Activated CD4-positive, alpha-beta T cell treated with anti-CD3 and anti-CD28 coated beads for 4 hours (primary cell): ENCODE data around the gene RNASEH2A.
A peak's percentile ranks its signal among the peaks of the same experiment; 100 is the strongest.

Source experiments
- DNase-seq, 2 donors: peaks; one replicate each; pipeline ENCODE4 v3.0.0-alpha.2; 2020

RNASEH2A gene

DNA sequence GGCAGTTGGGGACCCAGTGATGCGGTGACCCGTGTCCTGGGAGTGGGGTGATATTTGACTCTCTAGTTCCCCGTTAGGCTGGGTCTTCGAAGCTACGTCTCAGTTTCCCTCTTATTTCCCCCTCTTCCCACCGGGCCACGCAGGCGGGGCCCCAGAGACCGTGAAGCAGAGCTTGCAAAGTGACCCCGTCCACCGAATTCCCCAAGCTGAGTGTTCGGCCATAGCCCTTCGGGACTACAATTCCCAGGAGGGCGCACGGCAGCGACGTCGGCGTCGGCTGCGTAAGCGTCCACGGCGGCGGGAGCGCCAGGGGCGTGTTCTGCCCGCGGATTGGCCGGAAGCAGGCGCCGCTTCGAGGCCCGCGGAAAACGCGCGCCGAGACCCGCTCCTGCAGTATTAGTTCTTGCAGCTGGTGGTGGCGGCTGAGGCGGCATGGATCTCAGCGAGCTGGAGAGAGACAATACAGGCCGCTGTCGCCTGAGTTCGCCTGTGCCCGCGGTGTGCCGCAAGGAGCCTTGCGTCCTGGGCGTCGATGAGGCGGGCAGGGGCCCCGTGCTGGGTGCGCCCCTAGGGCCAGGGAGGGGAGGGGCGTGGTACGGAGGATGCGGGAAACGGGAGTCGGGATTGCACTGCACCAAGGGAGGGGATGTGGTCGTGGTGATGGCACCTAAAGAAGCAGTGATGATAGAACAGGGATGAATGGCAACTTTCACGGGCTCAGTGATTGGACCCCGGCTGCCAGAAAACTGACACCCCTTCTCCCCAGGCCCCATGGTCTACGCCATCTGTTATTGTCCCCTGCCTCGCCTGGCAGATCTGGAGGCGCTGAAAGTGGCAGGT lies at the start of gene RNASEH2A:
Gene RNASEH2A (plus strand): TSS at position 343 of the 840 bp plus-strand sequence. CDS start 90 bp downstream, at position 433.
- peak; percentile 81 to 85 for DNase-seq

DNA sequence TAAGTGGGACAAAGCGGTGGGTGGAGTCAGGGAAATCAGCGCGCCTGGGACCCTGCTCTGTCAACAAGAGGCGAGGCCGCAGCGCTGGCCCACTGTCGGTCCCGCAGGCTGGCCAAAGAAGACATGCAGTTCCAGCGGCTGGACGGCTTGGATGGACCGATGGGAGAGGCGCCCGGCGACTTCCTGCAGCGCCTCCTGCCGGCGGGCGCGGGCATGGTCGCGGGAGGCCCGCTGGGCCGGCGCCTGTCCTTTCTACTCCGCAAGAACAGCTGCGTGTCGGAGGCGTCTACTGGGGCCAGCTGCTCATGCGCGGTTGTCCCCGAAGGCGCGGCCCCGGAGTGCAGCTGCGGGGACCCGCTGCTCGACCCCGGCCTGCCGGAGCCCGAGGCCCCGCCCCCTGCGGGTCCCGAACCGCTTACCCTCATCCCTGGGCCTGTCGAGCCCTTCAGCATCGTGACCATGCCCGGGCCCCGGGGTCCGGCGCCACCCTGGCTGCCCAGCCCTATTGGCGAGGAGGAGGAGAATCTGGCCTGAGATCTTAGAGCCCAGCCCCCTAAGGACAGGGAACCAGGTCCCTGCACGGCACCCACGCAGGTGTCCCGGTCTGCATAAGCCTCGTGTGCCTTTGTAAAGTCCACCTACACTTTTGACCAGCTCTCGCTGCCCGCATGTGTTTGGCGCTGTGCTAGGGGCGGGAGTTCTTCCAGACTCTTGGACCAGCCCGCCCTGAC lies 48.7 kb upstream of the RNASEH2A start:
- DNase-seq: peak; percentile 51 to 52

DNA sequence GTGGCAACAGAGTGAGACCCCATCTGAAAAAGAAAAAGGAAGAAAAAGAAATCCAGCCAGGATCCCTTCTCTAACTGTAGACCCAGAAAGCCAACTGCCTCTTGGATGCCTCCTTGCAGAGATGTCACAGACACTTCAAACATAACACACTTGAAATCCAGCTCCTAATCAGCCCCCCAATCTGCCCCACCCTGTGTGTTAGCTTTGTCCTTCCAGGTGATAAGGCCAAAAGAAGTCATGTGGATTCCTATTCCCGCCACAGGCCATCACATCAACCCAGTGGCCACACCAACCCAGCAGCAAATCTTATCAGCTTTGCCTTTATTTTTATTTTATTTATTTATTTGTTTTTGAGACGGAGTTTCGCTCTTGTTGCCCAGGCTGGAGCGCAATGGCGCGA lies 46.7 kb upstream of the RNASEH2A start:
- no peak for DNase-seq

DNA sequence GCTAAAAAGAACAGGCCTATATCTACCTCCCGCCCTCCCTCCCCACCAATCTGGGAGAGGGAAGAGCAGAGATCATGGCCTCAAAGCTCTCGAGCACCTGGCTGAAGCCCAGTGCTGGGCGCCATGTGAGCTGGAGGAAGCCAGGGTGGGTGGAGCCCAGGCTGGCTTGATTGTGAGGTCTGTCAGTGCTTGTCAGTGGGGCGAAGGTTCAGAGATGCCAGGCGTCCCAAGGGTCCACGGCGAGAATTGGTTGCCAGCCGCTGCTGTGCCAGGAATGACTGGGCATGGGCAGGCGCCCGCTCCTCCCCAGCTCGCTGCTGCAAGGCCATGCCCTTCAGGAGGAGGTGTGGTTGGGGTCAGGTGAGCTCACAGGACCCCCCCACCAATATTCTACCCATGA lies 43.3 kb upstream of the RNASEH2A start:
- DNase-seq: no peak

DNA sequence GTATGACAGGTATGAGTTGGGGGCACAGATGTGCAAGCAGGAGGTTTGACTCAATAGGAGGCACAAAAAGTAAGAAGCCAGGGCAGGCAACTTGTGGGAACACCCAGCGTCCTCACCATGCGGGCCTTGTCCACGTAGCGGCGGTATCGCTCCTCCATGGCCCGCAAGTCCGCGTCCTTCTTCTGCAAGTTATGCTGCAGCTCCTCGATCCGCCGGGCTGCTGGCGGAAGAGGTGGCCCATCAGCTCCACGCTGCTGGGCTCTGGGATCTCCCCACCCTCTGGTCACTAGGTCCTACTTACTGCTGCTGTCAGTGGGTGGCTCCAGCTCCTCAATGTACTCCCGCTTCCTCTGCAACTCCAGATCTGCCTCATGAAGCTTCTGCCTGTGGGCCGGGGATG lies 41.7 kb upstream of the RNASEH2A start:
- DNase-seq: no peak

DNA sequence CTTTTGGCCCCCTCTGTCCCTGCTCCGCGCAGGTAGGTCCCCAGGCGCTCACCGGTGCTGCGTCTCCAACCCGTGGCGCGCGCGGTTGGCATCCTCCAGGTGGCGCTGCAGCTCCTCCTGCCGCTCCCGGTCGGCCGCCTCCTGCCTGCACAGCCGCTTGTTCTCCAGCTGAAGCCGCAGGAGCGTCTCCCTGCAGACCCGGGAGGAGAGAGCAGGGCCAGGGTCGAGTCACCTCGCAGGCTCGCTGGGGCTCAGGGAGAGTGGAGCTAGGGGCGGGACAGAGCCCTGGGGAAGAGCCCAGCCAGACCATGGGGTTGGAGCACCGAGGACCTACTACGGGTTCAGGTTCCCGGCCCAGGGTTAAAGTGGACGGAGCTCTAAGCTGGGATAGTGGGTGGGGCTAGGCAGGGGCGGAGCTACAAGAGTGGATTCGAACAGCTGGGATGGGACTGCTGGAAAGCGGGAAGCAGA lies 40.3 kb upstream of the RNASEH2A start:
- DNase-seq: peak in 1 of 2 donors; percentile 86

DNA sequence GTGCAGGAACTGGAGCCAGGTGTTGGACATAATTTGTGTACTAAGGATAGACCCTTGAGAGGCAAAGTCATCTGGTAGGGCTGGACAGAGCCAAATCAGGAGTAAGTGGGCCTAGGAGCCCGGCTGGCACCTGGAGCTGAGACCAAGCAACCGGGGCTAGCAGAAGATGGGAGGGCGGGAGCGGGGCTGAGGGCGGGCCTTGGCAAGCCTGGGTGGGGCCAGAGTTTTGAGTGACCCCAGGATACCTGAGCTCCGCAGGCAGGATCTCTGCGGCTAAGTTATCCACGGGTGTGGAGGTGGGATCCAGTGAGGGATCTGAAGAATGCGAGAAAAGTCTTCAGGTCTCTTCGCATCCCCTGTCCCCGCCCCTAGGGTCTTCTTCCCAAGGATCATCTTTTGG lies 39.2 kb upstream of the RNASEH2A start:
- no peak for DNase-seq

DNA sequence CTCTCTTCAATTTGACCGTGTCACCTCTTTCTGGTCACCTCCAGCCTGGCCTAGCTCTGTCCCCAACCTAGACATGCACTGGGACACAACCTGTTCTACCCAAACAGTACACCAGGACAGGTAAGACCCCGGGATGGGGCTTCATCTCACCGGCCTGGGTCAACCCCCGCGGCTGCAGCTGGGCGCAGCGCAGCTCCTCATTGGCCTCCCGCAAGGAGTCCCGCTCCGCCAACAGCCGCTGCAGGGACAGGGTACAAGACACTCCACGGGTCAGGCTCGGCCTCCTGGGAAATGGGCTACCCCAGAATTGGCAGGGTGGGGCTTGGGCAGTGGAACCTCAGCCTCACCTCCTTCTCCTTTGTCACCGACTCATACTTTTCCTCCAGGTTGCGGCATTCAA lies 38.7 kb upstream of the RNASEH2A start:
- no peak for DNase-seq

DNA sequence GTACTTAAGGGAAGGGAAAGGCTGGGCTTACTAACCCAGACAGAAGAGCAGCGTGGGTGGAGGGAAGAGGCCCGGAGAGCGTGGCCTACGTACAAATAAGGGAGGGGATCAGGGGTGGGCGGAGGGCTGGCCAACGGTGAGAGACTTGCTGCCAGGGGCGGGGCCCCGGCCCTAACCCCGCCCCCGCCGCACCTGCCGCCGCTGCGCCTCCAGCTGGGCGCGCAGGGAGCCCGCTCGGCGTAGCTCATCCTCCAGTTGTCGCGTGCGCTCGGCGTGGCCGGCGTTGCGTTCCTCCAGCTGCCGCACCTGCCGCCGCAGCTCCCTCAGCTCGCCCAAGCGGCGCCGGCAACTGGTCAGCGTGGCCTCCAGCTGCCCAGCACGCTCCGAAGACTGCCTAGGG lies 36.7 kb upstream of the RNASEH2A start:
- peak; percentile 65 to 76 for DNase-seq

DNA sequence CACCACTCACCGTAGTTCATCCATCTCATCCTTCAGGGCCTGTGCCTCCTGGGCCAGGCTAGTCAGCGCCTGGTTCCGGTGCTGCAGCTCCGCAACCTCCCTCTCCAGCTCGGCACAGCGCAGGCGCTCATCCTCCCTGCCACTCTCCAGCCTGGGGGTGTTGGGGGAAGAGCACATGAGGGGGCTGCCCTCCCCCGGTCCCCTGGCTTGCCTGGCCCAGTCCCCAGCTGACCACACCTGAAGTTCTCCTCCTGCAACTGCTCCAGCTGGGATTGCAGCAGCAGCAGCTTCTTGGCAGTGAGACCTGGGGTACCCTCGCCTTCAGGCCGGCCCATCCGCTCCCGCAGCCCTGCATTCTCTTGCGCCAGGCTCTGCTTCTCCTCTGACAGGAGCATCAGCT lies 35.5 kb upstream of the RNASEH2A start:
- no peak for DNase-seq

DNA sequence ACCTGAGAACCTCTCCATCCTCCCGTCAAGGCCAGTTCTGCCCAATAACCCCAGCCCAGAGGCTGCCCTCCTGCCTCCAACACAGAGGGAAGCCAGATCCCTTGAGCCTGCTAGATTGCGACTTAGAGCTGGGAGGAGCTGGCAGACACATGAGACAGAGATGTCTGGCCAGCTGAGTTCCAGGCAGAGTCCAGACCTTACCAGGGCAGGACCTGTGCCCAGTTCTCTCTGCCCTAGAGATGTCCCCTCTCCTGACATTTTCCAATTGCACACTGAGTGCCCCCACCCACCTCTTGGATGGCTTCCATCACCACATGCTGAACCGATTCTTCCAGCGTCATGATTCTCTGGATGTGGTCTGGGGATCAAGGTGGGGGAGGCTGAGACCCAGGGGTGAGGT lies 34.1 kb upstream of the RNASEH2A start:
- no peak for DNase-seq

DNA sequence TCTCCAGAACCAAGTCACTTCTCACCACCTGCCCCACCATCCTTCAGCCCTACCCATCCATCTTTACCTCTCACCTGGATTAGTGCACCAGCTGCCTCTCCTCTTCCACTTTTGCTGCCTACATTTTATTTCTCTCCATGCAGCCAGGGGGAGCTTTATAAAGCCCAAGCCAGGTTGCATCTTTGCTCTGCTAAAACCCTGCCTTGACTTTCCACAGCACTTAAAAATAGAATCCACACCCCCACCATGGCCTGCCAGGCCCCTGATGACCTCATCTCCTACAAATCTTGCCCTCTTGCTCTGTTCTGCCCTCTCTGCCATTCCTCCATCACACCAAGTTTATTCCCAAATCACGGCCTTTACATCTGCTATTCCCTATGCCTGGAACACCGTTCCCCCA lies 32.8 kb upstream of the RNASEH2A start:
- no peak for DNase-seq

DNA sequence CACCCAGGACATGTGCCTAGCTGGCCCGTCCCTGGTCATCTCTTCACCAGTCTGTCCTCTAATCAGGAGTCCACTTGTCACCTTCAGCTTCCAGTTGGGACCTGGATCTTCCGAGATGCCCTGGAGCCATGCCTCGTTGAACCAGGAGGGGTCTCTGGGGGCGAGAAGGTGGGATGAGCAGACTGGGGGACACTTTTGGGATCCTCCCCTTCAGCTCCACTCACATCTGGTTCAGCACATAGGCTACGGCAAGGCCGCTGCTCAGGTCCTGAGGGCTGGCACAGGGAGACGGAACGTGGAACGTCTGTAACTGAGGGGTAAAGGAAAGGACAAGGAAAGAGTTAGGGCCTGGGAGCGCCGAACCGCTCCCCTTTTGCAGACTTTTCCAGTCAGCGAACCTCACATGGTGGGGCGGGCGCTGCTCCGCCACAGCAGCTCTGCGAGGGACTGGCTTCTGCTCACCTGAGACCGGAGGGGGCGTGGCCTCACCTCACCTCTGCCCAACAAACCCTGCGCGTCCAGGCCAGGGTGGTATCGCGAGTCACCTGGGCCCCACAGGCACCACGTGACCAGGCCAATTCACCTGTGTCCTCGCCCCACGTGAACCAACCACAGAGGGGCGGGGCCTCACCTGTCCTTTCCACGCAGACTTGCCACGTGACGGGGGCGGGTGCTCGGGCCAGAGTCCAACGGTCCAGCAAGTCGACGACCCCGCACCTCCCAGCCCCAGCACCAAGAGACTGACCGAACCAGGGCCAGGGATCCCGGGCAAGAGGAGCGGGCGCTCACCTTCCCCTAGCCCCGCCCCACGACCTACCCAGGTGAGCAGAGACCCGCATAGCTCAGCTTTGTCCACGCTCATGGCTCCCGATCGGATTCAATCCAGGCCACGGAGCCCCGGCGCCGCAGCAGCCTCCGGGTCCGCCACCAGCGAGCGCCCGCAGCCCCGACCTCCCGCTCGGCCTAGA lies 31.5 kb upstream of the RNASEH2A start, which contains the start of gene HOOK2:
Gene HOOK2 (minus strand): TSS at position 965 of the 968 bp plus-strand sequence. CDS start 103 bp downstream, at position 862.
- DNase-seq: no peak

DNA sequence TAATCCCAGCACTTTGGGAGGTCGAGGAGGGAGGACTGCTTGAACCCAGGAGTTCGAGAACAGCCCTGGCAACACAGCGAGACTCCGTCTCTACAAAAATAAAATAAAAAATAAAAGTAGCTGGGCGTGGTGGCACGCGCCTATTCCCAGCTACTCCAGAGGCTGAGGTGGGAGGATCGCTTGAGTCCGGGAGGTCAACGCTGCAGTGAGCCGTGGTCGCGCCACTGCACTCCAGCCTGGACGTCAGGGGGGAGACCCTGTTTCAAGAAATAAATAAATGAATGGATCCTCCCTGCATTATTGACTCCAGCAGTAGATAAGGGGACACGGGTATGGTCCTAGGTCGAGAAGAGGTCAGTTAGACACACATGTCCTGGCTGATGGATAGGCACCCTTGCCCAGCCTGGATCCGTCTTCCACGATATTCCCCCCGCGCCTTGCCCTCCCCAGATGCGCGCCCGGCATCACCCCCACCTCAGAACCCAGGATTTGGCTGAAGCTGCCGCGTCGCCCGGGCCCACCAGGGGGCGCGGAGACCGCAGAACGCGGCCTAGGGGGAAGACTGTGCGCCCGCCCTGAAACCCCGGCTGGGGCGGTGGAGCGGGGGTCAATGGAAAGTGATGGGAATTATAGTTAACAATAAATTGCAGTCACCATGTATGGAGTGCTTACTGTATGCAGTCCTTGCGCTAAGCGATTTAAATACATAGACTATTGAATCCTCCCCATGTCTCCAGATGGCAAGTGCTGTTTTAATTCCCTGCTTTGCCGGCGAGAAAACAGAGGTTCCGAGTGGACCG lies 29.0 kb upstream of the RNASEH2A start:
- DNase-seq: peak; percentile 79 to 86

DNA sequence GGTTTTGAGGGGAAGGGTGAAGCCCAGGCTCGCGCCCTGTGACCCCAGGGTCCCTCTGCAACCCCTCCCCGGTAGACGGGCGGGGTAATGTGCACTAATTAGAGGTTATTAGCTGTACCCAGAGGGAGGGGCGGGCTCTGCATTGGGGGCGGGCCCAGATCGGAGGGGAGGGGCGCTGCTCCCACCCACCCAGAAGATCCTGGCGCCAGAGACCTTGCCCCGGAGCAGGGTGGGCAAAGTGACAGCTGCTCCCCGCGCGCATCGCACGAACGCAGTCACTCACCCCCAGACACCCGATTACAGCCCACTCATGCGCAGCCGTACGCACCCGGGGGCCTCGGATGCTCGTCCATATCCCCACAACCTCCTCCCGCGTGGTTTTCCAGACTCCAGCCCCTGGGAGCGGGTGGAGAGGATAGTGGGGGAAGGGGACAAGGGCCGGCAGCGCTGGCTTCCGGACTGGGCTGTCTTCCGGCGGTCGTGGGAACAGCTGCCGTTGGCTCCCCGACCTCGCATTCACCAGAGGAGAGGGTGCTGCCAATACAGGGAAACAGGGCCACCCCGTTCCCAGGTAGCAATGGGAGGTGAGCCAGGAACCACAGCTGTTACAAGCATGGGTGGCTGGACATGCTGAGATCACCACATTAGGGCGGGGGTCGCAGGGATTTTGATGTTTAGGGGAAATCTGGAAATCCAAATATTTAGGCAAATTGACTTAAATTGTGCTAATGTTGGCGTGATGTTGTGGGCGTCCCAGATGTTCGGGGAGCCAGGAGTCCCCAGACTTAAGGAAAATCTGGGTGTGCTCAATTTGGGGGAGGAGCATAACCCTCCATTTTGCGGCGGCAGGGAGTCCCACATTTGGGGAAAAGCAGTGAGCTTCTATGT lies 28.1 kb upstream of the RNASEH2A start:
- peak in 1 of 2 donors; percentile 42 for DNase-seq

DNA sequence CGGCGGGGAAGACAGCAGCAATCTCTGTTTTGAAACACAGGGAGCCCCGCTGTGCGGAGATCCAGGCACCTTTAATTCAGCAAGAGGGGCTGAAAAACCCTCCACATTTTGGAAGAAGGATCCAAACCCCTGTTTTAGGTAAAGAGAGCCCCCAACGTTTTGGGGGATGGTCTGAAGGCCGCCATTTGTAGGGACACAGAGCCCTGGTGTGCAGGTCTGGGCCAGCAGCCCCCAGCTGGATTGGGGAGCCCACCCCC lies 27.6 kb upstream of the RNASEH2A start:
- no peak for DNase-seq

DNA sequence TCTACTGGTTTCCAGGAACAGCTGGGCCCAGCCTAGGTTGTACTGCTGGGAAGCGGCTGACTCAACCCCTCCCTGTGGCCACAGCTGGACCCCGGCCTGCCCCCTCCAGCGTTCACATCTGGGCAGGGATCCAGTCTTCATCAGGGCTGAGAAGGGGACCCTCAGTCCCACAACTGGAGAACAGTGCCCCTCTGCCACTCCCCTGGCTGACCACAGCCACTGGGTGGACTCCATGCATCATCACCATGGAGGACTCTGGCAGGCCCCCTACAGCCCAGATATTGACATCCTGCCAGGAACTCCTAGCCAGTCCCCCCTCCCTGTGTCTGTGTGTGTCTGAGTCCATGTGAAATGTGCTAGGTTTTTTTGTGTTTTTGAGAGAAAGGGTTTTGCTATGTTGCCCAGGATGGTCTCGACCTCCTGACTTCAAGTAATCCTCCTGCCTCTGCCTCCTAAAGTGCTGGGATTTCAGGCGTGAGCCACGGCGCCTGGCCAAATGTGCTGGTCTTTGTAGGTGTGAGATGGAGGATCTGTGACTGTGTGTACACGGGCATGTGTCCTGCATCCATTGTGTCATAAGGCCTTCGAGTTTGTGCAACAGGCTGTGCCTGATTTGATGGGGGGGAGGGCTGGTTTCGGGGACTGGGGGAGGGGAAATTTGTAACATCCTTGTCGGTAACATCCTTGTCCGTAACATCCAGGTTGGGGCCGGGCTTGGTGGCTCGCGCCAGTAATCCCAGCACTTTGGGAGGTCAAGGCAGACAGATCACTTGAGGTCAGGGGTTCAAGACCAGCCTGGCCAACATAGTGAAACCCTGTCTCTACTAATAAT lies 27.0 kb upstream of the RNASEH2A start:
- no peak for DNase-seq

DNA sequence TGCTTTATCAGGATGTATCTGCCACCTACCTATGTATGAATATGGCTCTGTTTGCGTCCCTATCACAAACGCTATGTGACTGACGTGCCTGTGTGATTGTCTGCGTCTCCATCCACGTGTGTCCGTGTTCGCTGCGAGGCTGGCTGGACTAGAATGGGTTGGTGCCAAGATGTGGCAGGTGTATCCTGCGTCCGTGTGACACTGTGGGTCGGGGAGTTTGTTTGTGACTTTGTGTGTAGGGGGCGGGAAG lies 24.3 kb upstream of the RNASEH2A start:
- no peak for DNase-seq

DNA sequence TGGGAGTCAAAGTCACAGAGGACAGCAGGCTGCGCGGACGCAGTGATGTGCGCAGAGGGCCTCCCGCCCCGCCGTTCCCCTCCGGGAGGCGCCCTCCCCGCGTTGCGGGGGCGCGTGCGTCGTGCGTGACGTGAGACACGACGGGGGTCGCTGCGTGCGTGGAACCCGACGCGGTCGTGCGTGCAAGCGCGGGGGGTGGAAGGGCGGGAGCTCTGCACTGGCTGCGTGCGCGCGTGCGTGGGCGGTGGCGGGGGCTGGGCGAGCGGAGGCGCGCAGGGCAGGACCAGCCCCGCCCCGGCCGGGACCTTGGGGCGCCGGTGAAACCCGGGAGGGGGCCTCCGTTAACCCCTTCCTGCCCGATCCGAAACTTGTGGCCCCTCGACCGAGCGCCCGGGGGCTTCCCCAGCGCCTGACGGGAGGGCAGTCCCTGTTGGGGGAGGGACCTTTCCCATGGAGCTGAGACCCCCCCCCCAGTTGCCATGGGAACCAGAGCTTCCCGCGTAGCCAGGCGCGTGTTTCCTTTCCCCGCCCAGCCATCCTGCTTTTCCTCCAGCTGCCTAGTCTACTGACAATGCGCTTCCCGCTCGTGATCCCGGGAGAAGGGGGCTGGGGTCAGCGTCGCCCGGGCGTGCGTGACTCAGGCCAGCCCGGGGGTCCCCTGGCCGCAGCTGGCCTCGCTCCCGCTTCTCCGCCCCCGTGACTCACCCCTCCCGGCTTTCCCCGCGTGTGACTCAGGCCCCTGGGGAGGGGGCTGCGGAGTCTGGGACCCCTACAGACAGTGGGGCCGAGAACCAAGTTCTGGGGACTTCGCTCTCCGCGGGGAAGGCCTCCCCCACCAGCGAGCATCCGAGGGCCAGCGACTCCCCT lies 23.7 kb upstream of the RNASEH2A start:
- peak; percentile 94 to 95 for DNase-seq
